MCF 10A (cell line): ENCODE data around the gene SIGLEC6. TPM values are rescaled to one million over a fixed set of nuclear protein-coding genes. Genes with fewer than 3 reads are reported as not detected.
A peak's percentile ranks its signal among the peaks of the same experiment; 100 is the strongest.

Experiments
- Bru-seq: library from RNA; stranded (reverse); fragments of 400-500 nt; gene quantifications from one replicate; lab custom pipeline; 2021; lab: Mats Ljungman, UMichigan
- BruChase-seq, 2 experiments: library from RNA; stranded (reverse); fragments of 400-500 nt; gene quantifications; one replicate each; lab custom pipeline; 2021; lab: Mats Ljungman, UMichigan
- BruUV-seq: library from RNA; stranded (reverse); fragments of 400-500 nt; replicated peaks from 2 replicates; lab custom pipeline; 2021; lab: Mats Ljungman, UMichigan
- CTCF ChIA-PET: fragments of 300-600 bp; sonication (Branson Sonifier 250); formaldehyde crosslinking; extraction: SDS; loops from one replicate; lab custom pipeline; 2021; ENCODE audit warnings: antibody characterized with exemption, inconsistent platforms; lab: Yijun Ruan, JAX
- POLR2A ChIA-PET: fragments of 300-600, 350-650 bp; sonication (Branson Sonifier 250); formaldehyde crosslinking; extraction: SDS; loops from one replicate; lab custom pipeline; 2020; ENCODE audit warnings: antibody characterized with exemption, inconsistent platforms; lab: Yijun Ruan, JAX
- DNase-seq: peaks from one replicate; pipeline ENCODE4 v3.0.0-alpha.2; 2018; ENCODE audit not compliant: unreplicated experiment
- H3K27ac Mint-ChIP-seq: one replicate; pipeline ENCODE4 v1.8.0; 2022; ENCODE audit warnings: mild to moderate bottlenecking, low read depth, mixed read lengths; ENCODE audit not compliant: unreplicated experiment
- H3K27me3 Mint-ChIP-seq: one replicate; pipeline ENCODE4 v1.8.0; 2022; ENCODE audit warnings: mixed read lengths; ENCODE audit not compliant: insufficient read depth, unreplicated experiment
- H3K36me3 Mint-ChIP-seq: one replicate; pipeline ENCODE4 v1.8.0; 2022; ENCODE audit warnings: mild to moderate bottlenecking, moderate library complexity, mixed read lengths; ENCODE audit not compliant: insufficient read depth, unreplicated experiment
- H3K4me1 Mint-ChIP-seq: one replicate; pipeline ENCODE4 v1.8.0; 2022; ENCODE audit warnings: mixed read lengths; ENCODE audit not compliant: insufficient read depth, unreplicated experiment
- H3K4me3 Mint-ChIP-seq: one replicate; pipeline ENCODE4 v1.8.0; 2022; ENCODE audit warnings: mild to moderate bottlenecking, moderate library complexity, mixed read lengths; ENCODE audit not compliant: unreplicated experiment
- H3K9me3 Mint-ChIP-seq: one replicate; pipeline ENCODE4 v1.8.0; 2022; ENCODE audit warnings: mixed read lengths; ENCODE audit not compliant: unreplicated experiment
- CTCF ChIP-seq: fragments of 200-600 bp; IDR thresholded peaks from one replicate; pipeline ENCODE4 v1.8.0; 2022; ENCODE audit warnings: antibody characterized with exemption, mild to moderate bottlenecking; ENCODE audit not compliant: unreplicated experiment
- intact Hi-C: fragments of 100-400 bp; cut with micrococcal nuclease; formaldehyde crosslinking; loops from 2 replicates; pipeline ENCODE4 v1.14.1; 2022
- long read RNA-seq: library from polyadenylated mRNA; stranded (forward); transcript quantifications from one replicate; pipeline ENCODE4 v2.0.0, GENCODE V29; 2022
- total RNA-seq: library from RNA; stranded (reverse); gene quantifications from 2 replicates; pipeline ENCODE4 v1.2.3, GENCODE V29; 2022

The SIGLEC6 gene
- total RNA-seq, result not detected in 2 replicates
- Bru-seq, nascent RNA, result not detected
- not detected for BruChase-seq, experiment 1, labeled RNA remaining after a 6-hour chase
- BruChase-seq, experiment 2, labeled RNA remaining after a 2-hour chase, result not detected
- long read RNA-seq, result 0 reads

GRCh38 chr19:51531349-51532315 is at the start of gene SIGLEC6:
TSS of gene SIGLEC6 (minus strand) at chr19:51531670. CDS start at chr19:51531648, 22 bp downstream.
- CTCF ChIA-PET, result interaction anchor here (1.0 kb wide), 1 partner anchor 18 kb away, joined by 3 read pairs; no protein-coding TSS in a partner anchor
- H3K36me3 Mint-ChIP-seq, result no peaks in the 10 kb centered on the region
- H3K27ac Mint-ChIP-seq, result no peak within 1 kb of the TSS
- no peaks in the 10 kb centered on the region for H3K27me3 Mint-ChIP-seq
- no TSS peak for BruUV-seq
- H3K4me1 Mint-ChIP-seq, result no peaks in the 10 kb centered on the region
- no peak for DNase-seq
- POLR2A ChIA-PET, result interaction anchor here (0.6 kb wide), 1 partner anchor 118 kb away, joined by 4 read pairs; no protein-coding TSS in a partner anchor
- H3K4me3 Mint-ChIP-seq, result no peak within 1 kb of the TSS
- intact Hi-C loops, result no loop called here
- no peak for TF ChIP-seq CTCF
- peaks cover 23% of the 10 kb centered on the region for H3K9me3 Mint-ChIP-seq

- DNase-seq, result no peak
- ChIA-PET POLR2A (no interaction called here), CTCF (no interaction called here)
- no TSS peak for BruUV-seq
- Mint-ChIP-seq H3K9me3 (no peaks in the 10 kb centered on the region), H3K36me3 (peaks cover 48% of the 10 kb centered on the region), H3K4me3 (no peak overlapping the region), H3K27me3 (no peaks in the 10 kb centered on the region), H3K27ac (no peak overlapping the region), H3K4me1 (peaks cover 7% of the 10 kb centered on the region)
- no peak for TF ChIP-seq CTCF
- intact Hi-C loops, result no loop called here
Observed at GRCh38 chr19:51576850-51577249, 45.4 kb upstream of the SIGLEC6 start.

- peaks cover 32% of the 10 kb centered on the region for H3K36me3 Mint-ChIP-seq
- POLR2A ChIA-PET, result no interaction called here
- no peak overlapping the region for H3K4me3 Mint-ChIP-seq
- H3K27ac Mint-ChIP-seq, result no peak overlapping the region
- BruUV-seq, result no TSS peak
- H3K4me1 Mint-ChIP-seq, result peaks cover 9% of the 10 kb centered on the region
- CTCF ChIA-PET, result no interaction called here
- no peak for TF ChIP-seq CTCF
- H3K9me3 Mint-ChIP-seq, result no peaks in the 10 kb centered on the region
- peaks cover 5% of the 10 kb centered on the region for H3K27me3 Mint-ChIP-seq
- DNase-seq, result no peak
- intact Hi-C loops, result no loop called here
Observed at GRCh38 chr19:51573331-51573730, 41.9 kb upstream of the SIGLEC6 start.

- peak overlapping the region; percentile 97 for H3K4me3 Mint-ChIP-seq
- CTCF ChIA-PET, result interaction anchor here (0.6 kb wide), 1 partner anchor 227 kb away, joined by 3 read pairs; no protein-coding TSS in a partner anchor
Observed at GRCh38 chr19:51572908-51573307, 41.4 kb upstream of the SIGLEC6 start.

More at GRCh38 chr19:51572908-51573307, 41.4 kb upstream of the SIGLEC6 start:
- no peak for DNase-seq
- POLR2A ChIA-PET, result interaction anchor here (0.9 kb wide), 1 partner anchor 23 kb away, joined by 3 read pairs; no protein-coding TSS in a partner anchor
- Mint-ChIP-seq H3K36me3 (peaks cover 29% of the 10 kb centered on the region), H3K27ac (no peak overlapping the region), H3K9me3 (no peaks in the 10 kb centered on the region), H3K27me3 (peaks cover 10% of the 10 kb centered on the region), H3K4me1 (peaks cover 9% of the 10 kb centered on the region)
- no TSS peak for BruUV-seq
- no peak for TF ChIP-seq CTCF
- intact Hi-C loops, result no loop called here
